IMR-90 (cell line): Measurements from ENCODE around the gene CARNS1. TPM values are rescaled to one million over a fixed set of nuclear protein-coding genes. Genes with fewer than 3 reads are reported as not detected.

ENCODE experiments used
- ATAC-seq: fragments of 200-7000 bp; cut with Tn5 transposase; 2 replicates; pipeline ENCODE4 v1.9.1; 2020; ENCODE audit warnings: low read depth, mild to moderate bottlenecking, moderate library complexity
- BruUV-seq: library from RNA; stranded (reverse); fragments of 400-500 nt; replicated peaks from 2 replicates; lab custom pipeline; 2021; lab: Mats Ljungman, UMichigan
- CTCF ChIA-PET: fragments of 300-600 bp; formaldehyde crosslinking; extraction: SDS; loops from one replicate; lab custom pipeline; 2021; ENCODE audit warnings: antibody characterized with exemption; lab: Yijun Ruan, JAX
- POLR2A ChIA-PET: fragments of 300-600 bp; sonication (Branson Sonifier 250); formaldehyde crosslinking; loops from one replicate; lab custom pipeline; 2022; ENCODE audit warnings: antibody characterized with exemption; ENCODE audit not compliant: unreplicated experiment; lab: Charles Lee
- DNase-seq: peaks from one replicate; pipeline ENCODE4 v3.0.0; 2013
- H2AFZ ChIP-seq: replicated peaks from 2 replicates; pipeline ENCODE3; 2013; ENCODE audit warnings: low read length, mild to moderate bottlenecking; ENCODE audit not compliant: poor library complexity
- H2AK5ac ChIP-seq: 2 replicates; pipeline ENCODE4 v1.6.1; 2013; ENCODE audit warnings: low read depth, low read length, inconsistent platforms
- H2AK9ac ChIP-seq: replicated peaks from 2 replicates; pipeline ENCODE3; 2013; ENCODE audit warnings: mild to moderate bottlenecking, low read depth, low read length, moderate library complexity; ENCODE audit not compliant: poor library complexity
- H2BK120ac ChIP-seq: 2 replicates; pipeline ENCODE4 v1.6.1; 2013; ENCODE audit warnings: low read depth, low read length, inconsistent platforms
- H2BK15ac ChIP-seq: 3 replicates; pipeline ENCODE4 v1.6.1; 2013; ENCODE audit warnings: low read depth, low read length, inconsistent platforms
- H2BK20ac ChIP-seq: 2 replicates; pipeline ENCODE4 v1.6.1; 2013; ENCODE audit warnings: low read depth, mild to moderate bottlenecking, inconsistent platforms, low read length, moderate library complexity
- H2BK5ac ChIP-seq: 2 replicates; pipeline ENCODE4 v1.6.1; 2013; ENCODE audit warnings: mild to moderate bottlenecking, low read depth, low read length, inconsistent platforms; ENCODE audit not compliant: poor library complexity, severe bottlenecking
- H3K14ac ChIP-seq: replicated peaks from 2 replicates; pipeline ENCODE4 v1.6.1; 2013; ENCODE audit warnings: low read depth, low read length, inconsistent platforms
- H3K18ac ChIP-seq: 2 replicates; pipeline ENCODE4 v1.6.1; 2013; ENCODE audit warnings: low read depth, low read length, control low read depth
- H3K23ac ChIP-seq: 2 replicates; pipeline ENCODE4 v1.6.1; 2013; ENCODE audit warnings: low read depth, low read length, inconsistent platforms
- H3K27ac ChIP-seq: 2 replicates; pipeline ENCODE4 v1.5.1; 2013; ENCODE audit warnings: mild to moderate bottlenecking, control low read depth, low read length; ENCODE audit not compliant: insufficient read depth
- H3K27me3 ChIP-seq: 2 replicates; pipeline ENCODE4 v1.6.1; 2013; ENCODE audit warnings: low read length; ENCODE audit not compliant: control insufficient read depth, insufficient read depth
- H3K36me3 ChIP-seq: 2 replicates; pipeline ENCODE4 v1.6.1; 2013; ENCODE audit warnings: low read length, mixed read lengths; ENCODE audit not compliant: control insufficient read depth, insufficient read depth
- H3K4ac ChIP-seq: 2 replicates; pipeline ENCODE4 v1.6.1; 2013; ENCODE audit warnings: low read depth, low read length, inconsistent platforms
- H3K4me1 ChIP-seq: 2 replicates; pipeline ENCODE4 v1.6.1; 2013; ENCODE audit warnings: low read length, mixed read lengths; ENCODE audit not compliant: control insufficient read depth, insufficient read depth
- H3K4me2 ChIP-seq: 2 replicates; pipeline ENCODE4 v1.6.1; 2013; ENCODE audit warnings: low read depth, mild to moderate bottlenecking, control low read depth, low read length, moderate library complexity
- H3K4me3 ChIP-seq: 2 replicates; pipeline ENCODE4 v1.5.1; 2013; ENCODE audit warnings: low read depth, mild to moderate bottlenecking, control low read depth, low read length, moderate library complexity; ENCODE audit not compliant: insufficient read depth
- H3K56ac ChIP-seq: 2 replicates; pipeline ENCODE4 v1.6.1; 2013; ENCODE audit warnings: low read length, inconsistent platforms; ENCODE audit not compliant: insufficient read depth; ENCODE audit errors: extremely low read depth
- H3K79me1 ChIP-seq, 2 experiments: 2 replicates each; pipeline ENCODE4 v1.6.1; 2013; ENCODE audit warnings: low read length in 2 of 2, inconsistent platforms in 1 of 2, low read depth in 1 of 2
- H3K9ac ChIP-seq: 2 replicates; pipeline ENCODE4 v1.6.1; 2013; ENCODE audit warnings: low read depth, low read length, control low read depth
- H3K9me1 ChIP-seq: 2 replicates; pipeline ENCODE4 v1.6.1; 2013; ENCODE audit warnings: low read length, inconsistent platforms; ENCODE audit not compliant: insufficient read depth
- H3K9me3 ChIP-seq: 2 replicates; pipeline ENCODE4 v1.6.1; 2013; ENCODE audit warnings: low read length; ENCODE audit not compliant: control insufficient read depth, insufficient read depth
- H4K20me1 ChIP-seq: 2 replicates; pipeline ENCODE4 v1.6.1; 2013; ENCODE audit warnings: low read length, inconsistent platforms; ENCODE audit not compliant: insufficient read depth
- H4K5ac ChIP-seq: 2 replicates; pipeline ENCODE4 v1.6.1; 2013; ENCODE audit warnings: mild to moderate bottlenecking, low read depth, low read length, control low read depth
- H4K8ac ChIP-seq, 2 experiments: 2 replicates each; pipeline ENCODE4 v1.6.1; 2013; ENCODE audit warnings: low read depth in 2 of 2, low read length in 2 of 2, control low read depth in 1 of 2, inconsistent platforms in 1 of 2
- H4K91ac ChIP-seq: 2 replicates; pipeline ENCODE4 v1.6.1; 2013; ENCODE audit warnings: low read depth, low read length, inconsistent platforms; ENCODE audit not compliant: insufficient read depth
- CEBPB ChIP-seq: IDR thresholded peaks from 2 replicates; pipeline ENCODE4 v1.6.1; 2012; ENCODE audit warnings: low read depth, low read length, improper control_type of control experiment
- CHD1 ChIP-seq: IDR thresholded peaks from 2 replicates; pipeline ENCODE4 v1.6.1; 2012; ENCODE audit warnings: low read depth, low read length, improper control_type of control experiment
- CTCF ChIP-seq: conservative IDR thresholded peaks from 2 replicates; pipeline ENCODE4 v1.5.1; 2012; ENCODE audit warnings: mild to moderate bottlenecking, low read depth, low read length, improper control_type of control experiment
- ELK1 ChIP-seq: fragments of 150-350 bp; IDR thresholded peaks from 2 replicates; pipeline ENCODE4 v1.6.1; 2016; ENCODE audit warnings: low read depth, mild to moderate bottlenecking, low read length, moderate library complexity, borderline replicate concordance
- FOS ChIP-seq: fragments of 150-350 bp; IDR thresholded peaks from 2 replicates; pipeline ENCODE4 v1.6.1; 2016; ENCODE audit warnings: low read depth, low read length
- MAFK ChIP-seq: IDR thresholded peaks from 2 replicates; pipeline ENCODE4 v1.6.1; 2012; ENCODE audit warnings: low read depth, low read length, improper control_type of control experiment
- MAZ ChIP-seq: IDR thresholded peaks from 2 replicates; pipeline ENCODE4 v1.6.1; 2012; ENCODE audit warnings: low read depth, mild to moderate bottlenecking, low read length, improper control_type of control experiment, moderate library complexity, borderline replicate concordance
- MXI1 ChIP-seq: IDR thresholded peaks from 2 replicates; pipeline ENCODE4 v1.6.1; 2012; ENCODE audit warnings: low read depth, mild to moderate bottlenecking, low read length, moderate library complexity, borderline replicate concordance
- NFE2L2 ChIP-seq: fragments of 150-350 bp; IDR thresholded peaks from 2 replicates; pipeline ENCODE4 v1.6.1; 2016; ENCODE audit warnings: low read depth, mild to moderate bottlenecking, low read length
- POLR2A ChIP-seq: IDR thresholded peaks from 2 replicates; pipeline ENCODE4 v1.6.1; 2012; ENCODE audit warnings: mild to moderate bottlenecking, low read depth, low read length
- RAD21 ChIP-seq: IDR thresholded peaks from 2 replicates; pipeline ENCODE4 v1.6.1; 2012; ENCODE audit warnings: low read length, improper control_type of control experiment
- RCOR1 ChIP-seq: IDR thresholded peaks from 2 replicates; pipeline ENCODE4 v1.6.1; 2012; ENCODE audit warnings: mild to moderate bottlenecking, low read length, improper control_type of control experiment; ENCODE audit not compliant: insufficient replicate concordance
- SMC3 ChIP-seq: fragments of 150-350 bp; IDR thresholded peaks from 2 replicates; pipeline ENCODE4 v1.6.1; 2016; ENCODE audit warnings: low read depth, mild to moderate bottlenecking, antibody characterized with exemption, low read length, moderate library complexity
- USF2 ChIP-seq: fragments of 150-350 bp; IDR thresholded peaks from 2 replicates; pipeline ENCODE4 v1.6.1; 2017; ENCODE audit warnings: mild to moderate bottlenecking, antibody characterized with exemption, low read length, low read depth
- WGBS, 2 experiments: methylation state at CpG; one replicate each; pipeline versions ENCODE4 v1.1.5 to v1.1.7; 2013; ENCODE audit warnings: missing lambda C conversion rate in 2 of 2; ENCODE audit not compliant: insufficient read length in 1 of 2; ENCODE audit errors: extremely low coverage in 2 of 2; 5-methylcytosine and 5-hydroxymethylcytosine counted together
- dilution Hi-C: fragments of 300-500 bp; cut with HindIII; formaldehyde crosslinking; loops from one replicate; pipeline ENCODE4 v1.14.3; 2018; ENCODE audit warnings: low sequenced_read_pairs; ENCODE audit not compliant: unreplicated experiment
- in situ Hi-C: fragments of 300-500 bp; cut with MboI; formaldehyde crosslinking; loops from 3 replicates; pipeline ENCODE4 v1.14.3; 2019; ENCODE audit warnings: low sequenced_read_pairs, inconsistent platforms, mixed read lengths
- intact Hi-C: fragments of 100-400 bp; cut with micrococcal nuclease; formaldehyde crosslinking; loops from 2 replicates; pipeline ENCODE4 v1.10.0; 2022
- polyA plus RNA-seq, 3 experiments: library from polyadenylated mRNA; depleted of rRNA; stranded (reverse); fragments of >200 nt; gene quantifications; 2 replicates each; pipeline ENCODE4 v1.2.3, GENCODE V29; 2012; ENCODE audit warnings: low replicate concordance in 1 of 3
- total RNA-seq: library from RNA; depleted of rRNA; stranded (reverse); fragments of >200 nt; gene quantifications from 2 replicates; pipeline ENCODE4 v1.2.3, GENCODE V29; 2012

The CARNS1 gene
- total and polyA plus RNA-seq, 2 of the 4 experiments (the other 2 are of a cell fraction) = under 0.01 to 0.32 TPM

- Histone ChIP-seq H3K18ac (no peak overlapping the region), H2BK5ac (no peak overlapping the region), H3K4me2 (no peak overlapping the region), H3K9ac (no peak overlapping the region), H3K9me1 (peaks cover 8% of the 10 kb centered on the region), H3K4ac (no peak overlapping the region; the same call in 1 of the 2 replicates), H3K79me1 (0 out of 4 replicates have a peak, but pooled peaks cover 0 to 4% of the 10 kb centered on the region in 2 experiments), H4K8ac (no peak overlapping the region), H3K4me3 (no peak overlapping the region), H2BK20ac (no peak overlapping the region), H2AK9ac (no peak overlapping the region), H3K14ac (no peak overlapping the region), H3K56ac (no peak overlapping the region), H3K36me3 (no peaks in the 10 kb centered on the region), H4K91ac (no peak overlapping the region), H3K23ac (no peak overlapping the region), H3K4me1 (peaks cover 20% of the 10 kb centered on the region), H4K20me1 (no peaks in the 10 kb centered on the region), H2AFZ (peak overlapping the region; percentile 5), H4K5ac (no peak overlapping the region; the same call in 1 of the 2 replicates), H2BK120ac (no peak overlapping the region), H2BK15ac (no peak overlapping the region), H3K27me3 (no peaks in the 10 kb centered on the region), H2AK5ac (no peak overlapping the region), H3K9me3 (no peaks in the 10 kb centered on the region), H3K27ac (no peak overlapping the region)
- CTCF ChIA-PET = interaction anchor here (0.7 to 7.8 kb wide), 7 partner anchors 8 to 95 kb away, joined by 4 to 128 read pairs (median 8); partner anchors contain the start of genes CLCF1, POLD4, RAD9A and SSH3
- no TSS peak for BruUV-seq
- intact Hi-C loops = no loop called here
- dilution Hi-C loops = no loop called here
- POLR2A ChIA-PET = interaction anchor here (0.7 to 1.6 kb wide), 2 partner anchors 28 to 32 kb away, joined by 4 to 21 read pairs; partner anchors contain the start of gene POLD4
- no peak for DNase-seq
- in situ Hi-C loops = loop anchor here (5.0 kb wide), 1 partner anchor 119 kb away; no protein-coding TSS in a partner anchor
- ATAC-seq = no peak
- WGBS, 2 experiments = 86% methylated on average over 8 of the region's 13 CpGs; no CpG with 5 or more reads in 1 of the 2 experiments
- TF ChIP-seq MAFK = no peak
- TF ChIP-seq SMC3 = no peak
- TF ChIP-seq RCOR1 = no peak
- TF ChIP-seq RAD21 = no peak
- no peak for TF ChIP-seq FOS
- TF ChIP-seq USF2 = no peak
- TF ChIP-seq NFE2L2 = no peak
- TF ChIP-seq POLR2A = no peak
- no peak for TF ChIP-seq MAZ
- TF ChIP-seq CEBPB = no peak
- TF ChIP-seq CTCF = no peak
- no peak for TF ChIP-seq MXI1
- TF ChIP-seq ELK1 = no peak
- TF ChIP-seq CHD1 = no peak
These were observed 34.1 kb upstream of the CARNS1 start for GRCh38 chr11:67381244-67381972.
